Ovary (tissue), 9 donors: ENCODE results near the gene PAX2. TPM values are rescaled to one million over a fixed set of nuclear protein-coding genes. Genes with fewer than 3 reads are reported as not detected.

Source experiments
- DNase-seq, 5 donors: peaks; one replicate each; pipeline ENCODE4 v3.0.0-alpha.2; 2019 to 2020
- H3K27ac ChIP-seq, 2 donors: fragments of 200-600 bp; one replicate each; pipeline versions ENCODE4 v1.5.1 to v1.8.0; 2019 to 2022
- H3K27me3 ChIP-seq: fragments of 200-600 bp; one replicate; pipeline ENCODE4 v1.8.0; 2022
- H3K36me3 ChIP-seq: fragments of 200-600 bp; sonication (generic); one replicate; pipeline ENCODE4 v1.5.1; 2019
- H3K4me1 ChIP-seq: one replicate; pipeline ENCODE4 v1.8.1; 2013; ENCODE audit warnings: mild to moderate bottlenecking, moderate library complexity; ENCODE audit not compliant: insufficient read depth
- H3K4me3 ChIP-seq: fragments of 200-600 bp; sonication (generic); one replicate; pipeline ENCODE4 v1.5.1; 2017
- H3K9me3 ChIP-seq, 2 donors: fragments of 200-600 bp in 1 of 2; sonication (generic) in 1 of 2; one replicate each; pipeline versions ENCODE4 v1.5.1 to v1.8.1; 2013 to 2019; ENCODE audit warnings: mild to moderate bottlenecking in 1 of 2, moderate library complexity in 1 of 2
- CTCF ChIP-seq, 3 donors: fragments of 450-650 bp in 2 of 3; fragments of 200-600 bp in 1 of 3; IDR thresholded peaks; one replicate each; pipeline versions ENCODE4 v1.5.1 to v1.8.0; 2016 to 2022; ENCODE audit warnings: antibody characterized with exemption in 3 of 3, mild to moderate bottlenecking in 1 of 3
- EP300 ChIP-seq: sonication (generic); formaldehyde crosslinking; IDR thresholded peaks from one replicate; pipeline ENCODE4 v1.6.1; 2017; ENCODE audit warnings: antibody characterized with exemption
- POLR2A ChIP-seq: fragments of 450-650 bp; IDR thresholded peaks from one replicate; pipeline ENCODE4 v1.6.1; 2017; ENCODE audit warnings: antibody characterized with exemption, mild to moderate bottlenecking, moderate library complexity
- WGBS, 3 donors: extraction: QIAGEN DNeasy Blood & Tissue Kit in 1 of 3; methylation state at CpG; one replicate each; pipeline versions ENCODE4 v1.1.5 to v1.1.7; 2013 to 2017; 5-methylcytosine and 5-hydroxymethylcytosine counted together
- intact Hi-C, 4 donors: fragments of 100-400 bp; cut with DNase I; formaldehyde crosslinking; loops; one replicate each; pipeline versions ENCODE4 v1.11.0 to v1.15.1; 2022 to 2023
- polyA plus RNA-seq, 2 donors: library from polyadenylated mRNA; stranded (reverse); fragments of 200-250 nt in 1 of 2; fragments of 350-450 nt in 1 of 2; fragmentation: Illumina TruSeq in 1 of 2; extraction: RNeasy Lipid Tissue Mini Kit (QIAGEN cat#74804) in 1 of 2; gene quantifications; one replicate each; pipeline ENCODE4 v1.2.3, GENCODE V29; 2013 to 2014
- total RNA-seq, 7 donors: library from RNA; depleted of rRNA in 2 of 7; stranded (reverse); fragments of >200 nt in 2 of 7; fragmentation: NEBNext Ultra II Directional in 3 of 7; extraction: Animal tissue kit (Norgen Biotek cat#: 25700) in 3 of 7; gene quantifications; one replicate each; pipeline versions ENCODE4 v1.1.0 to v1.2.4, GENCODE V29; 2016 to 2023
- donor health status: DM: no; HTN: no; CAD: no; lungs with moderate emphysema.
- donor health status: DM: no; HTN: no; CAD: no.
- donor health status: Bipolar disorder and iron deficiency.
- donor health status: DM: yes; HTN: yes; CAD: no.
- donor health status: DM: no; HTN: no; CAD: no.
- donor health status: DM: yes; HTN: yes; CAD: no.

The PAX2 gene
- total and polyA plus RNA-seq, 9 donors = 0.04 to 10.8 (median 2.4) TPM; not detected in 3

- H3K27me3 ChIP-seq = peaks cover 3% of the 10 kb centered on the region
- WGBS, 3 donors = 8 to 10% (median 9%) methylated on average over 20 to 21 of the region's 21 CpGs
- H3K9me3 ChIP-seq = no peaks in the 10 kb centered on the region
- no peak for TF ChIP-seq EP300
- TF ChIP-seq CTCF (IDR thresholded peaks at IDR 0.05) = no peak
- TF ChIP-seq POLR2A = no peak
- peaks cover 2% of the 10 kb centered on the region for H3K4me1 ChIP-seq
- no peaks in the 10 kb centered on the region for H3K36me3 ChIP-seq
- DNase-seq = no peak
- H3K4me3 ChIP-seq = no peak overlapping the region
- intact Hi-C loops = loop anchor here in 1 of 4 donors (5.0 kb wide), 1 partner anchor 1546 kb away; no protein-coding TSS in a partner anchor
- no peak overlapping the region for H3K27ac ChIP-seq
These were observed 7.1 kb upstream of the PAX2 start for GRCh38 chr10:100738055-100738827.

- no peaks in the 10 kb centered on the region for H3K9me3 ChIP-seq
- intact Hi-C loops = loop anchor here in 1 of 4 donors (5.0 kb wide), 1 partner anchor 1547 kb away; no protein-coding TSS in a partner anchor
- no peak overlapping the region for H3K4me3 ChIP-seq
- no peak for DNase-seq
- no peak overlapping the region for H3K27ac ChIP-seq
- TF ChIP-seq CTCF (IDR thresholded peaks at IDR 0.05) (no peak), POLR2A (no peak), EP300 (no peak)
- H3K4me1 ChIP-seq = peaks cover 2% of the 10 kb centered on the region
- H3K27me3 ChIP-seq = peaks cover 5% of the 10 kb centered on the region
- WGBS, 3 donors = 1 to 2% (median 1%) methylated on average over 54 to 56 of the region's 56 CpGs
- no peaks in the 10 kb centered on the region for H3K36me3 ChIP-seq
These were observed 5.6 kb upstream of the PAX2 start for GRCh38 chr10:100739517-100740368.

GRCh38 chr10:100740476-100741377 lies 4.7 kb upstream of the PAX2 start:
- TF ChIP-seq CTCF (IDR thresholded peaks at IDR 0.05) (no peak), EP300 (no peak), POLR2A (no peak)
- intact Hi-C loops = no loop called here
- Histone ChIP-seq H3K4me3 (no peak overlapping the region), H3K27ac (no peak overlapping the region), H3K36me3 (no peaks in the 10 kb centered on the region), H3K4me1 (peaks cover 2% of the 10 kb centered on the region), H3K27me3 (peaks cover 5% of the 10 kb centered on the region), H3K9me3 (no peaks in the 10 kb centered on the region)
- WGBS, 3 donors = 10 to 12% (median 11%) methylated on average over 16 of the region's 16 CpGs
- DNase-seq = no peak
